ENCODE data around the gene HDAC1. TPM values are rescaled to one million over a fixed set of nuclear protein-coding genes. Genes with fewer than 3 reads are reported as not detected.

HDAC1 gene
- total and polyA plus RNA-seq, 2 of the 8 experiments (the other 6 are each of a cell fraction or from before 2014, with no cell fraction given): 111 to 125 TPM

- POLR2A ChIA-PET (ENCODE audit: partially characterized antibody): interaction anchor here (0.9 kb wide), 2 partner anchors 10 to 29 kb away, joined by 3 read pairs; no protein-coding TSS in a partner anchor
- Histone ChIP-seq H3K23me2 (ENCODE audit: low read depth, low read length) (no peaks in the 10 kb centered on the region), H2BK5ac (ENCODE audit: low read depth, low read length) (no peak overlapping the region), H3K27ac (ENCODE audit: low read depth, low read length) (no peak overlapping the region), H2BK15ac (ENCODE audit: low read length) (no peak overlapping the region), H3K36me3 (ENCODE audit: control insufficient read depth in 2 of 4, insufficient read depth in 4 of 4, low read length in 3 of 4) (no peaks in the 10 kb centered on the region), H3K4me2 (ENCODE audit: insufficient read depth in 1 of 2, low read depth in 2 of 2, low read length in 2 of 2) (no peak overlapping the region), H3K4ac (replicated peaks; ENCODE audit: insufficient read length, low read depth, low read length) (no peak overlapping the region), H3K18ac (ENCODE audit: extremely low read depth, low read length) (no peak overlapping the region), H3K79me2 (ENCODE audit: control insufficient read depth in 1 of 2, insufficient read depth in 2 of 2, low read length in 2 of 2) (no peaks in the 10 kb centered on the region), H3K14ac (ENCODE audit: insufficient read length) (no peak overlapping the region), H4K20me1 (replicated peaks in 1 of 2; ENCODE audit: control insufficient read depth in 1 of 2, insufficient read depth in 2 of 2, low read length in 2 of 2) (no peaks in the 10 kb centered on the region), H2BK12ac (ENCODE audit: low read depth, low read length) (no peak overlapping the region), H3K27me3 (replicated peaks in 1 of 4; ENCODE audit: control insufficient read depth in 3 of 4, extremely low read depth in 1 of 4, insufficient read depth in 3 of 4, low read length in 3 of 4) (no peaks in the 10 kb centered on the region), H2BK120ac (replicated peaks; ENCODE audit: low read depth, low read length) (no peak overlapping the region), H2BK20ac (ENCODE audit: low read length) (no peak overlapping the region), H3K4me1 (replicated peaks in 1 of 4; ENCODE audit: control insufficient read depth in 3 of 4, insufficient read depth in 4 of 4, low read length in 3 of 4) (peaks cover 0 to 3% (median 2%) of the 10 kb centered on the region in 4 experiments; a peak in 3 of 7 replicates), H3K9me3 (ENCODE audit: insufficient read depth in 2 of 2, low read depth in 1 of 2, low read length in 1 of 2) (no peaks in the 10 kb centered on the region), H3K9ac (replicated peaks in 1 of 4; ENCODE audit: extremely low read depth in 1 of 4, low read depth in 3 of 4, low read length in 3 of 4) (no peak overlapping the region), H4K91ac (replicated peaks; ENCODE audit: insufficient read length, low read length) (no peak overlapping the region), H4K5ac (ENCODE audit: insufficient read length, low read depth, low read length) (no peak overlapping the region), H2AK5ac (ENCODE audit: low read depth, low read length) (peak overlapping the region; percentile 4; the same call in 1 of the 2 replicates), H3K79me1 (ENCODE audit: low read depth, low read length) (no peaks in the 10 kb centered on the region), H3K4me3 (ENCODE audit: extremely low read depth in 1 of 4, insufficient read depth in 2 of 4, low read depth in 3 of 4, low read length in 4 of 4) (no peak overlapping the region), H4K8ac (ENCODE audit: extremely low read depth, insufficient read depth, low read length) (no peak overlapping the region), H3K56ac (replicated peaks; ENCODE audit: insufficient read length, low read depth, low read length) (no peak overlapping the region), H3K23ac (ENCODE audit: insufficient read length) (no peak overlapping the region), H2AFZ (ENCODE audit: low read length) (no peak overlapping the region)
- no peak for FAIRE-seq
- WGBS, 2 experiments (ENCODE audit: extremely low coverage in 1 of 2, insufficient coverage in 1 of 2, insufficient read length in 1 of 2, insufficient replicate concordance in 2 of 2, low coverage in 1 of 2, low lambda C conversion rate in 2 of 2, missing lambda C conversion rate in 1 of 2): 82% methylated on average over 9 of the region's 9 CpGs; no CpG with 5 or more reads in 1 of the 2 experiments
- no peak for DNase-seq (ENCODE audit: low read depth in 1 of 2, low spot score in 2 of 2)
- CTCF ChIA-PET (ENCODE audit: partially characterized antibody): interaction anchor here (0.9 to 1.1 kb wide), 2 partner anchors 9 to 19 kb away, joined by 3 to 5 read pairs; partner anchors contain the start of gene FAM167B
- TF ChIP-seq GTF2F1 (IDR thresholded peaks at IDR 0.05; ENCODE audit: borderline replicate concordance, low read depth, low read length) (no peak), USF2 (IDR thresholded peaks at IDR 0.05; ENCODE audit: low read length) (no peak), YY1 (IDR thresholded peaks at IDR 0.05; ENCODE audit: low read depth, low read length) (no peak), TBP (IDR thresholded peaks at IDR 0.05; ENCODE audit: low read depth, low read length) (no peak), RFX5 (IDR thresholded peaks at IDR 0.05; ENCODE audit: borderline replicate concordance, low read depth, low read length) (no peak), BCL11A (IDR thresholded peaks at IDR 0.05; ENCODE audit: low read depth in 2 of 2, low read length in 2 of 2) (no peak), RNF2 (IDR thresholded peaks at IDR 0.05; ENCODE audit: borderline replicate concordance, low read depth, low read length, missing control alignments, poor library complexity, severe bottlenecking) (no peak), KDM1A (IDR thresholded peaks at IDR 0.05; ENCODE audit: borderline replicate concordance, low read length) (no peak), SIN3A (conservative IDR thresholded peaks at IDR 0.05 in 1 of 2, IDR thresholded peaks at IDR 0.05 in 1 of 2; ENCODE audit: low read depth in 1 of 2, low read length in 2 of 2) (no peak), POLR2A (IDR thresholded peaks at IDR 0.05; ENCODE audit: control extremely low read depth in 1 of 2, low read depth in 2 of 2, low read length in 2 of 2) (no peak), SIRT6 (IDR thresholded peaks at IDR 0.05; ENCODE audit: low read length) (no peak), CBX8 (IDR thresholded peaks at IDR 0.05; ENCODE audit: borderline replicate concordance, low read depth, low read length) (no peak), CEBPB (IDR thresholded peaks at IDR 0.05; ENCODE audit: low read depth, low read length) (no peak), POU5F1 (IDR thresholded peaks at IDR 0.05; ENCODE audit: low read depth, low read length) (no peak)
Observed at GRCh38 chr1:32265846-32266245, 26.0 kb upstream of the HDAC1 start.
